Stimulated activated CD8-positive, alpha-beta memory T cell treated with anti-CD3 and anti-CD28 coated beads, Interleukin-2, amount 100 ng/mL, for 48 hours (primary cell): ENCODE measurements around the gene TPO.
"Not testable (repeated sequence)": the region's sequence is repeated elsewhere in the genome, so short reads cannot be mapped to it uniquely, and the experiment has no call there.

Experiments used
- DNase-seq, 2 donors: peaks; one replicate each; pipeline ENCODE4 v3.0.0-alpha.2; 2020; ENCODE audit warnings: low read depth in 2 of 2

TPO gene

DNA sequence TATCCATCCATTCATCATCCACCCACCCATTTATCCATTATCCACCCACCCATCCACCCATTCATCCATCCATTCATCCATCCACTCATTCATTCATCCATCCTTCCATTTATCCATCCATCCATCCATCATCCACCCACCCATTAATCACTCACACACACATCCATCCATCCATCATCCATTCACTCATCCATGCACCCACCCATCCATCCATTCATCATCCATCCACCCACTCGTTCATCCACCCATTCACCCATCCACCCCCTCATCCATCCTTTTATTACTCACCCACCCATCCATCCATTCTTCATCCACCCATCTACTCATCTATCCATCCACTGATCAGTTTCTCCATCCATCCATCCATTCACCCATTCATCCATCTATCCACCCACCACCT lies 8.1 kb upstream of the TPO start:
- no peak for DNase-seq

DNA sequence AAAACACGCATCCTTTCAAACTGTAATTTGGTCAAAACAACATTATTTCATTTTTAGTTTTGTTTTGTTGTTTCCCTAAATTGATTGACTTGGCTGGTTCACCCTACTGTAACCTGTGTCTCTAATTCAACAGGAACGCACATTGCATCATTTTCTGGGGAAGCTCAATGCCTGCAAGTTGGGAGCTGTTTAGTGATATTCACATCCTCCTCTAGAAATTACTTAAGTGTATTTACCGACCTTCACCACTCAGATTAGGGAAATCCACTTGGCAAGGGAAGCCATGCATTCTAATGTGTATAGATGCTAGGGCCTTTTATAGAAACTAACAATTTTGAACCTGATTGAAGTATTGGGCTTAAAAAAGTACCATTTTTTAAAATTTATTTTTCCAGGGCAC lies 7.3 kb upstream of the TPO start:
- no peak for DNase-seq

- no peak for DNase-seq
Observed at GRCh38 chr2:1406434-1406833, 6.8 kb upstream of the TPO start.

- DNase-seq = no peak
Observed at GRCh38 chr2:1407950-1408675, 5.2 kb upstream of the TPO start.

- no peak for DNase-seq
Observed at GRCh38 chr2:1414121-1414520, 858 bp downstream of the TPO start.

- DNase-seq = not testable (repeated sequence)
Observed at GRCh38 chr2:1414901-1415300, 1.6 kb downstream of the TPO start.

DNA sequence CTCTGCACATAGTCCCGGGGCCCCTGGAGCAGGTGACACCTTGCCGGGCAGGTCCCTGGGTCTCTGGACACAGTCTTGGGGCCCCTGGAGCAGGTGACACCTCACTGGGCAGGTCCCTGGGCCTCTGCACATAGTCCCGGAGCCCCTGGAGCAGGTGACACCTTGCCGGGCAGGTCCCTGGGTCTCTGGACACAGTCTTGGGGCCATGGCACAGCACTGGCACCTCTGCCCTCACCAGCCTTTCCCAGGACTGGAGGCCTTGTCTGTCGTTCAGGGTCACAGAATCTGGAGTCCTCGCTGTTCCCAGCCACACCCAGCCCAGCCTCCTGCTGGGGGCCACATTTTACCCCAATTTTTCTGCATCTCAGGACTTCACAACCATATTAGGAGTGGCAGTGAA lies 2.2 kb downstream of the TPO start:
- no peak for DNase-seq

GRCh38 chr2:1418566-1418965 lies 5.3 kb downstream of the TPO start:
- no peak for DNase-seq

DNA sequence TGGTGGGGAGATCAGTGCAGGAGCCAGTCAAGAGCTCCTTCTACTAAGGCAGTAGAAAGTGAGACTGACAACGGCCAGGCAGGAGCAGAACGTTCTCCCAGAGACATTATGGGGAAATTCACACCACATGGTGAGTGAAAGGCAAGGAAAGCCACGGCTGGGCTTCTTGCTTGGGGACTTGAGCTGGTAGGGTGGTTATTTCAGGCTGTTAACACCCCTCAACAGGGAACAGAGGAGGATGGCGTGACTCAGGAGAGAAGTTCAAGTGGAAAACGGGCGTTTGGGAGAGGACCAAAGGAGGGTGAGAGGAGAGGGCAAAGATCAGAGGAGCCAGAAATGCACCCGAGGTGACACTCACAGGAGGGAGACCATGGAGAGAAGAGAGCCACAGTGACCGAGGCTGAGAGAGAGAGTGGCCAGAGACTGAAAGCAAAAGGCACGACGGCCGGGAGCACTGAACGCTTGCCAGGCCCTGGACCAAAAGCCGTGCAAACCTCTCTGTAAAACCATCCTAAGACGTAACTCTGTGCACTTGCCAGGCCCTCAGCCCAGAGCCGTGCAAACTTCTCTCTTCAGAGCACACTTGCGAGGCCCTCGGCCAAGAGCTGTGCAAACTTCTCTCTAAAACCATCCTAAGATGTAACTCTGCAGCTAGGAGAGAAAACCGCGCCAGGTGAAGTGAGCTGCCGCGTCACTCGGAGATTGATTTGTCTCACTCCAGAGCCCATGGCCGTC lies 7.7 kb downstream of the TPO start:
- no peak for DNase-seq

- no peak for DNase-seq
Observed at GRCh38 chr2:1421731-1422130, 8.5 kb downstream of the TPO start.

DNA sequence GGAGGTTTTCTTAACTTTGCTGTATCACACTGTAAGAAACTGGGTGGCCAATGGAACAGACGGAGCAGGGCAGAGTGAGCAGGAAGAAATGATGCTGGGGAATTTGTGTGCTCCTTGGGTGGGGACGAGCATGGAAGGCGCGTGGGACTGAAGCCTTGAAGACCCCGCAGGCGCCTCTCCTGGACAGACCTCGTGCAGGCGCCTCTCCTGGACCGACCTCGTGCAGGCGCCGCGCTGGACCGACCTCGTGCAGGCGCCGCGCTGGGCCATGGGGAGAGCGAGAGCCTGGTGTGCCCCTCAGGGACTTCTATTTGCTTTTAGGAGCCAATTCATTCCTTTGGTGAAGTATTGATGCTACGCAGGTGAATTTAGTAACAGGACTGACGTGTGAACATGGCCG lies 8.9 kb downstream of the TPO start:
- no peak for DNase-seq

DNA sequence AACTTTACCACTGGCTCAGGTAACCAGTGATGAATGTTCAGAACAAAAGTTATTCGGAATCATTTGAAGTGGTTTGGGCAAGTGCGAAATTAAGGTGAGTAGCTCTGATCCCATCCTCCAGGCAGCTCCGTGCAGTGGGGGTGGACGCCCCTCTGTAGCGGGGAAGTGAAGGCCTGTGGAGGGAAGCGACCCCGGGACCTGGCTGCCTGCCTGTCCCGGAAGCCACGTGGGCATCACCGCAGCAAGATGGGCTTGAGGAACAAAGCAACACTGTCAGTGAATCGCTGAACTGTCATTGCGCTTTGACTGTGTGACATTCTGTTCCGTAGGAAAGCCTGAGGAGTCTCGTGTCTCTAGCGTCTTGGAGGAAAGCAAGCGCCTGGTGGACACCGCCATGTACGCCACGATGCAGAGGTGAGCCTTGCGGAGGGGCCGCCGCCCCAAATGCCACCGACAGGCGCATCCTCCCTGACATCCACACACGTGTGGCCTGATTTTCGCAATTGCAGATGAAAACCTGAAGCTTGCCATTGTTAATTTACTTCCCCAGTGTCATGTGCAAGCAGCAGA lies 9.5 kb downstream of the TPO start:
- no peak for DNase-seq

DNA sequence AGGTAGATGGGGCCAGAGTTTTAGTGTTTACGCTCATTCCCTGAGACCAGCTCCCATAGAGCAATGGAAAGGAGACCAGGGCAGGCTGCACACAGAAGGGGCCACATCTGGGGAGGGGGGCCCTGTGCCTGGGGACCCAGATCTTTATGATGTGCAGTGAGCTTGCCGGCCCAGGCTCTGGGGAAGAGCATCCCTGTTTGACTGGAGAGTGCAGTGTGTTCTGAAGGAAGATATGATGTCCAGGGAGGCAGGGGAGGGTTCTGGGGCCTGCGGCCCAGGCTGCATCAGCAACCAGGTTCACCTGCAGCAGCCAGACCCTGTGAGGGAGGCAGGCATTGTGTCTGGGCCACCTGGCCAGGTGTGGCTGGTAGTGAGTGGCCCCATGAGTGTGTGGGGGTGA lies 13.8 kb downstream of the TPO start:
- DNase-seq = no peak

DNA sequence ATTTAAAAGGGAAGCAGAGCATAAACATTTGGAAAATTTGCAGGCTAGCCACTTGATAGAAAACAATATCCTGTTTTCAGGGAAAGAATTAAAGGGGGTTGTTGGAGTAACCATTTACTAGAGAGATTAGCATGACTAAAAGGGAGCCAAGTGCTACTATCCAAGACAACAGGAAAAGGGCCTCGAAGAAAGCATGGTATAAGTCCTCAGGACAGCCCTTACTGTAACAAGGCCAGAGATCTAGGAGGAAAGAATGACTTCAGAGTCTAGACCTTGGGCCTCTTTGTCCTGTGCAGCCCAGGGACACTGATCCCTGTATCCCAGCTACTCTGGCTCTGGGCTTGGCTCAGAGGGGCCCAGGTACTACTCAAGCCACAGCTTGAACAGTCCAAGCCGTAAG lies 16.6 kb downstream of the TPO start:
- DNase-seq = no peak

DNA sequence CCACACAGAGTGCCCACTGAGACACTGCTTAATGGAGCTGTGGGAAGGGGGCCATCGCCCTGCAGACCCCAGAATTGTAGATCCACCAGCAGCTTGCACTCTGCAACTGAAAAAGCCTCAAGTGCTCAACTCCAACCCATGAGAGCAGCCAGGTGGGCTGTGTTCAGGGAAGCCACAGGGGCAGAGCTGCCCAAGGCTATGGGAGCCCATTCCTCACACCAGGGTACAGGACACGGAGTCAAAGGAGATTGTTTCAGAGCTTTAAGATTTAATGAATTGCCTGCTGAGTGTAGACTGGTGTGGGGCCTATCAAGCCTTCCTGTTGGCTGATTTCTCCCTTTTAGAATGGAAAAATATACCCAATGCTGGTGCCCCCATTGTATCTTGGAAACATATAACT lies 17.2 kb downstream of the TPO start:
- DNase-seq = no peak

DNA sequence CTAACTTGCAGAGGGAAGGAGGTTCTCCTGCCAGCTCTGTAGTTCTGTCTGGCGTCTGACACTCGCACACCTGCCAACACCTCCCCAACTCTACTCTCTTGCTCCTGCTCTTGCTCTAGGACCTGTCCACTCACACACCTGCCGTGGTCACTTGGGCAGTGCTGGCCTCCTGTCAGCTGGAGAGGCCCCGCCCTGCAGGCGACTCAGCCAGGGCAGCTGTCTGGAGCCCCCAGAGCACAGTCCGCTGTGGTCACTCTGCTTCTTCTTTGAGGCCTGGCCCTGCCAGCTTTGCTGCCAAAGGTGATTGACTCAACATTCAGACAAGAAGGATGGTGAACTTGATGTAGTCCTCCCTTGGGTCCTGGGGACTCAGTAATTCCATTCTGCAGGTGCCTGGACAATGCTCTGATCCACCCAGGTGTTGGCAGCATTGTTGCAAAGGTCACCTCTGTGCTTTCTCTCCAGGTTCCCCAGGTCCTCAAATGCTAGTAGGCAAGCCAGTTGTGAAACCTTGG lies 18.7 kb downstream of the TPO start:
- DNase-seq = no peak

- DNase-seq = no peak
Observed at GRCh38 chr2:1432726-1433125, 19.5 kb downstream of the TPO start.

DNA sequence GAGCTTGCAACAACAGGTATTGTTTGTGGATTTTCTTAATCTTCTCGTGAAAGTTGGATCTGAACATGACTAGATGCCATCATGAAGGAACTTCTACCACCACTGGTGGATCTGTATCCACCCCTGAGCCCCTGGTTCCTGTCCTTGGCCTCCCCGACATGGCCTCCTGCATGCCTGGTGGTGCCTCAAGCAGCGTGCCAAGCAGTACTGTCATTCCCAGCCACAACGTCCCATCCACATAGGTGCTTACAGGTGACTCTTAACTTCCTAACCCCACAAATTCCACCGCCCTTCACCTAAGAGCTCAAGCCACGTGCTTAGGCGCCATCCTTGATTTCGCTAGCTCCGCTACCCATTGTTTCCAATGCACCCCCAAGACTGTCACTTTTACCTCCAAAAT lies 23.1 kb downstream of the TPO start:
- DNase-seq = no peak

DNA sequence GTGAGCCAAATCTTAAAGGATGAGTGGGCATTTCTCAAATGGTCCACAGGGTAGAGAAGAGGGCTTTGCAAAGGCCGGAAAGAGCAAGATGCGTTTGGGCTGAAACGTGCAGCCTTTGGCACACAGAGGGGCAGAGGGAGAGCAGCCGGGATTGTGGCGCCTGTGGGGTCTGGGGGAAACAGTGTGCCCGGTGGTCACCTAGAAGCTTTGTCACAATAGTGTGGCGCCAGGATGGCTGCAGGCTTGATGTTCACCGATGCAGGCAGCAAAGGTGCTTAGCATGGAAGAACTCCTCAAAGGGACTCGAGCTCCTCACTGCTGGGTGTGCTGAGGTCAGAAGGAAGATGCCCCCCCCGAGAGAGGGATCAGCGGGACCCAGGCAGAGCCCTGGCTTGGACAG lies 23.8 kb downstream of the TPO start:
- DNase-seq = no peak

DNA sequence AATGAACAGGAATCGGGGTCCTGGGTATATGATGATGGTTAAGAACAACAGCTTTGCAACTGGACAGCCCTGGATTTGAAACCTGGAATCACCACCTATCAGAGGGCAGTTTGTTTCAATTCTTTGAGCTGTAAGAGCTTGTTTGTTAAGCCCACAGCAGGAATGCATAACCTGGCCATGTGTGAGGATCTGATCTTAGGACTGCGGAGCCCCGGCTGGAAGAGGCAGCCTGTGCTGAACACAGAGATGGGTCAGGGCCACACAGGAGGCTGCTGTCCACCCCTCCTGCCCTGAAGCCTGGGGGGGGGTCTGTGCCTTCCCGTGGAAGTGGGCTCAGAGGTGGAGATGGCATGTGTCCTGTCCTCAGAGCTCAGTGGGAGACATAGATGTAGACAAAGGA lies 24.3 kb downstream of the TPO start:
- DNase-seq = no peak

DNA sequence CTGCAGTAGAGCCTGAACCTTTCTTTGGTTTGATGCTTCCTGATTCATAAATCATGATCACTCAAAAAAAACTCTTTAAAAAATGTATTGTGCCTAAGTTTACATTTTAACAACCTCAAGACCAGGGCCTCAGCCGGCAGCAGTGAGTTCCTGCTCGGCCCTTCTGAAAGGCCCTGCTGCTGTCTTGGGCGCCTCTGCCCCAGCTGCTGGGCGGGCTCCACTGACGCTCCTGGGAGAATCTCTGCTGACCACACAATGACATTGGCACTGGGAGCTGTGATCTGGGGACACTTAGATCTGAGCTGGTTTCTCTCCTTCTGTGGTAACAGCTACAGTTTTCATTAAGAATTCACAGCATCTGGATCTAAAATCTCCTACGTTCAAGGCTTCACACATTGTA lies 25.7 kb downstream of the TPO start:
- no peak for DNase-seq

DNA sequence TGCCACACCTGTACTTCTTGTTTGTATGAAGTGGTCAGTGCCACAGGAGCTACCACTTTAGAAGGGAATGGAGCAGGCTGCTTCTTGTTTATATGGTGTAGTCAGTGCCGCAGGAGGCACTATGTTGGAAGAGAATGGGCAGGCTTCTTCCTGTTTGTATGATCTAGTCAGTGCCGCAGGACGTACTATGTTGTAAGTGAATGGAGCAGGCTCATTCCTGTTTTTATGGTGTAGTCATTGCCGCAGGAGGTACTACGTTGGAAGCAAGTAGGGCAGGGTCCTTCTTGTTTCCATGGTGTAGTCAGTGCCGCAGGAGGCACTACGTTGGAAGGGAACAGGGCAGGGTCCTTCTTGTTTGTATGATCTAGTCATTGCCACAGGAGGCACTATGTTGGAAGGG lies 27.3 kb downstream of the TPO start:
- DNase-seq = no peak

DNA sequence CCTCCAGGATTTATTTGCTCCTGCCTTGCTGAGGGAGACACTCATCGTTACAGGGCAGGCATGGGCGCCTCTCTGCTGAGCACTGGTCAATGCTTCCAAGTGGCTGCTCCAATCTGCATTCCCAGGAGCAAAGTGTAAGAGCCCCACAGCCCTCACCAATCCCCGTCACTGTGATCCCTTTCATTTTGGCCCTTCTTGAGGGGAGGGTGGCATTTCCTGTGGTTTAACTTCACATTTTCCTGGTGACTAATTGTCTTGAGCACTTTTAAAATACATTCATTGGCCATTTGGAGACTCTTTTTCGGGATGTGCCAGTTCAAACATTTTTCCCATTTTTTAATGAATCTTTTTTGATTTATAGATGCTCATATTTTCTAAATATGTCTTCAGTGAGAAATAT lies 33.0 kb downstream of the TPO start:
- DNase-seq = no peak
